ENCODE data around the gene ZCWPW1.

ZCWPW1 gene

DNA sequence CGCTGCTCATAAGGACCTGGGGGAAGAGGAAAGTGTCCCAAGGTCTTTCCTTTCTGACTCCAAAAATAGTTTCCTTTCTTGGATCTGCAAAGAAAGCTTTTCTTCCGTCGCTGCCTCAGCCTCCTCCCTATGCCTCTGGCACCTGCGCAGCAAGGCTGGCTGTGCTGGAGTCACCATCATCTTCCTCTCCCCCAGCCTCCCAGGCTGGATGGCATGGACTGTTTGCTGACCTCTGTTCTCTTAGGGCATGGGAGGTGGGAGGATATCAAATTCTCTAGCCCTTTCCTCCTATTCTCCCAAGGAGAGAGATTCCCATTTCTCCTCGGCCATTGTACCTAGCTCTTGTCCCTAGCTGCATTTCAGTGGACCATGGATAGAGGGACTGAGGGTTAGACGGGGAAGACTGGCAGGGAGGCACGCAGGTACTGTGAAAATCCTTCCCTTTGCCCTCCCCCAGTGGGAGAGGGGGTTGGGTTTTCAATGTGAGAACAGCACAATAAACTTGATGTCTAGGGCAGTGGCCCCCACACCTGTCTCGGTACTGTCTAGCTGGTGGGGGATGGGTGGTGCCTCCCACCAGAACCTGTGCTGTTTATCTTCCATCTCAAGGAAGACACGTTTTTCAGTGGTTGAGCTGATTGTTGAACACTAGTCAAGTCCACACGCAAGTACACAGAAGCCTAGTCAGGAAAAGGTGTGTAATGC is 5.2 kb upstream of the ZCWPW1 start:
- H3K4me3 ChIP-seq (ENCODE audit: low read depth, low read length): no peak overlapping the region
- TF ChIP-seq, protein P1, sequence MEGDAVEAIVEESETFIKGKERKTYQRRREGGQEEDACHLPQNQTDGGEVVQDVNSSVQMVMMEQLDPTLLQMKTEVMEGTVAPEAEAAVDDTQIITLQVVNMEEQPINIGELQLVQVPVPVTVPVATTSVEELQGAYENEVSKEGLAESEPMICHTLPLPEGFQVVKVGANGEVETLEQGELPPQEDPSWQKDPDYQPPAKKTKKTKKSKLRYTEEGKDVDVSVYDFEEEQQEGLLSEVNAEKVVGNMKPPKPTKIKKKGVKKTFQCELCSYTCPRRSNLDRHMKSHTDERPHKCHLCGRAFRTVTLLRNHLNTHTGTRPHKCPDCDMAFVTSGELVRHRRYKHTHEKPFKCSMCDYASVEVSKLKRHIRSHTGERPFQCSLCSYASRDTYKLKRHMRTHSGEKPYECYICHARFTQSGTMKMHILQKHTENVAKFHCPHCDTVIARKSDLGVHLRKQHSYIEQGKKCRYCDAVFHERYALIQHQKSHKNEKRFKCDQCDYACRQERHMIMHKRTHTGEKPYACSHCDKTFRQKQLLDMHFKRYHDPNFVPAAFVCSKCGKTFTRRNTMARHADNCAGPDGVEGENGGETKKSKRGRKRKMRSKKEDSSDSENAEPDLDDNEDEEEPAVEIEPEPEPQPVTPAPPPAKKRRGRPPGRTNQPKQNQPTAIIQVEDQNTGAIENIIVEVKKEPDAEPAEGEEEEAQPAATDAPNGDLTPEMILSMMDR (IDR thresholded peaks at IDR 0.05; ENCODE audit: borderline replicate concordance, insufficient read depth, low read depth, low read length): no peak

DNA sequence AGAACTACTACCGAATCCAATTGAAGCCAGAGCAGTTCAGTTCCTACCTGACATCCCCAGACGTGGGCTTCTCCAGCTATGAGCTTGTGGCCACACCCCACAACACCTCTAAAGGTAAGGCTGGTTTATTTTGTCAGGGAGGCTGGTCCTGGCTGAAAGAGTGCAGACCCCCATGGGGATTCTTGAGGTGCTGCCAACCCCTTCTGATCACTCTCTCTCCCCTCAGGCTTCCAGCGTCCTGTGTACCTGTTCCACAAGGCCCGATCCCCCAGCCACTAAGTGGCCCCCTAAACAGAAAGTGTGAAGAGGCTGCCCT is 4.7 kb upstream of the ZCWPW1 start:
- TF ChIP-seq, protein P1 (IDR thresholded peaks at IDR 0.05; ENCODE audit: borderline replicate concordance, insufficient read depth, low read depth, low read length): no peak
- H3K4me3 ChIP-seq (ENCODE audit: low read depth, low read length): no peak overlapping the region

DNA sequence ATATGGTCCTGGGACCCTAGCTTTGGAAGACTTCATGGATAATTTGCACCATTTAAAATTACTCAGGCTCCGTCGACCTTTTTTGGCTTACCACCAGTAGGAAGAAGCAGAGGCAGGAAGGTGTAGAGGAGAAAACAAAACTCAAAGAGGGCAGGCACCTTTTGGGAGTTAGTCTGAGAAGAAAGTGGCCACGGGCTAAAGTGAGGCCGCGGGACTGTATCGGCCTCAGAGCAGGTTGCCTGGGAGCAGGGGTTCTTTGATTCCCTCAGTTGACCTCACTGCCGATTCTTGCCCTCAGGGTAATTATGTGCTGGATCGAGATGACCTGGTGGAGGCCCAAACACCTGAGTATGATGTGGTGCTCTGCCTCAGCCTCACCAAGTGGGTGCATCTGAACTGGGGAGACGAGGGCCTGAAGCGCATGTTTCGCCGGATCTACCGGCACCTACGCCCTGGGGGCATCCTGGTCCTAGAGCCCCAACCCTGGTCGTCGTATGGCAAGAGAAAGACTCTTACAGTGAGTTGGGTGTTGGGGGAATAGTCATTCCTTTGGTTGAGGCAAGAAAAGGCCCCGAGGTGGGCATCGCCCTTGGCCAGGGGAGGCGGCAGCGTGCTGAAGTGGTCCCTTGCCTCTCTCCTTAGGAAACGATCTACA is 4.2 kb upstream of the ZCWPW1 start:
- TF ChIP-seq, protein P1 (IDR thresholded peaks at IDR 0.05; ENCODE audit: borderline replicate concordance, insufficient read depth, low read depth, low read length): no peak
- no peak overlapping the region for H3K4me3 ChIP-seq (ENCODE audit: low read depth, low read length)

DNA sequence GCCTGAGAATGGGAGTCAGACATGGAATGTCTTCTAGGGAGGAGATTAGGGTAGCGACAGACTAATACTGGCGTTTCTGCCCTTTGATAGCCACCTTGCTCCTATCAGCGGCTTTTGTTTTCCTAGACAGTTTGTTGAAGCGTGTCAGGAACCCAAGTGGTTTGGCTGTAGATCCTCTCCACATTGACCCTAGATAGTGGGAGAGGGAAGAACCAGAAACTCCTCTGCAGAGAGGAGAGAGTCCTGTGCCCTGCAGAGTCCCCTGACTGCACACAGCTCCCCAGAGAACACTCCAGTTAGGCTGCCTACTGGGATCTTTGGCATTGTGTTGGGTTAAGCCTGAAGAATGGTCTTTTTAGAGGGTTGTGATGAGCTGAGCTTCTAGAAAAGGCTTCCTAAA is 3.5 kb upstream of the ZCWPW1 start:
- H3K4me3 ChIP-seq (ENCODE audit: low read depth, low read length): no peak overlapping the region

DNA sequence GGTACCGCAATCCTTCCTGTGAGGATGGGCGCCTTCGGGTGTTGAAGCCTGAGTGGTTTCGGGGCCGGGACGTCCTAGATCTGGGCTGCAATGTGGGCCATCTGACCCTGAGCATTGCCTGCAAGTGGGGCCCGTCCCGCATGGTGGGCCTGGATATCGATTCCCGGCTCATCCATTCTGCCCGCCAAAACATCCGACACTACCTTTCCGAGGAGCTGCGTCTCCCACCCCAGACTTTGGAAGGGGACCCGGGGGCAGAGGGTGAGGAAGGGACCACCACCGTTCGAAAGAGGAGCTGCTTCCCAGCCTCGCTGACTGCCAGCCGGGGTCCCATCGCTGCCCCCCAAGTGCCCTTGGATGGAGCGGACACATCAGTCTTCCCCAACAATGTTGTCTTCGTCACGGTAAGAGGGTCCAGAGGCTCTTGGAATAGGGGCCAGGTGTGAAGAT is 2.8 kb upstream of the ZCWPW1 start:
- no peak overlapping the region for H3K4me3 ChIP-seq (ENCODE audit: low read depth, low read length)
- TF ChIP-seq, protein P1 (IDR thresholded peaks at IDR 0.05; ENCODE audit: borderline replicate concordance, insufficient read depth, low read depth, low read length): no peak

More for the DNA sequence above, 3.5 kb upstream of the ZCWPW1 start:
- TF ChIP-seq, protein P1 (IDR thresholded peaks at IDR 0.05; ENCODE audit: borderline replicate concordance, insufficient read depth, low read depth, low read length): no peak

DNA sequence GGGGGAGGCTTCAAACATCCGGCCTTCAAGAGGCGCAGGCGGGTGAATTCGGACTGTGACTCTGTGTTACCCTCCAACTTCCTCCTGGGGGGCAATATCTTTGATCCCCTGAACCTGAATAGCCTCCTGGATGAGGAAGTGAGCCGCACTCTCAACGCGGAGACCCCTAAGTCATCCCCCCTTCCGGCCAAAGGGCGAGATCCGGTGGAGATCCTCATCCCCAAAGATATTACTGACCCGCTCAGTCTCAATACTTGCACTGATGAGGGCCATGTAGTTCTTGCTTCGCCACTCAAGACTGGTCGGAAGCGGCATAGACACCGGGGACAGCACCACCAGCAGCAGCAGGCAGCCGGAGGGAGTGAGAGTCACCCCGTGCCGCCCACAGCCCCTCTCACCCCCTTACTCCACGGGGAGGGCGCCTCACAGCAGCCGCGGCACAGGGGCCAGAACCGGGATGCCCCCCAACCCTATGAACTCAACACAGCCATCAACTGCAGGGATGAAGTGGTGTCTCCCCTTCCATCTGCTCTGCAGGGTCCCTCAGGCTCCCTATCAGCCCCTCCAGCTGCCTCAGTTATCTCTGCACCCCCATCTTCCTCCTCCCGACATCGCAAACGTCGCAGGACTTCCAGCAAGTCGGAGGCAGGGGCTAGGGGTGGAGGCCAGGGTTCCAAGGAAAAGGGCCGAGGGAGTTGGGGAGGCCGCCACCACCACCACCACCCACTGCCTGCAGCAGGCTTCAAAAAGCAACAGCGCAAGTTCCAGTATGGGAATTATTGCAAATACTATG is 2.2 kb upstream of the ZCWPW1 start:
- H3K4me3 ChIP-seq (ENCODE audit: low read depth, low read length): peak overlapping the region; percentile 99
- TF ChIP-seq, protein P1 (IDR thresholded peaks at IDR 0.05; ENCODE audit: borderline replicate concordance, insufficient read depth, low read depth, low read length): no peak

Data from GM12875 (cell line).